Activated CD4-positive, alpha-beta T cell treated with anti-CD3 and anti-CD28 coated beads, Interleukin-2, amount 50 U/mL, for 48 hours (primary cell): Measurements from ENCODE around the gene DIO3.

Source experiments
- DNase-seq, 2 experiments: peaks; one replicate each; pipeline ENCODE4 v3.0.0-alpha.2; 2020

DIO3 gene

DNA sequence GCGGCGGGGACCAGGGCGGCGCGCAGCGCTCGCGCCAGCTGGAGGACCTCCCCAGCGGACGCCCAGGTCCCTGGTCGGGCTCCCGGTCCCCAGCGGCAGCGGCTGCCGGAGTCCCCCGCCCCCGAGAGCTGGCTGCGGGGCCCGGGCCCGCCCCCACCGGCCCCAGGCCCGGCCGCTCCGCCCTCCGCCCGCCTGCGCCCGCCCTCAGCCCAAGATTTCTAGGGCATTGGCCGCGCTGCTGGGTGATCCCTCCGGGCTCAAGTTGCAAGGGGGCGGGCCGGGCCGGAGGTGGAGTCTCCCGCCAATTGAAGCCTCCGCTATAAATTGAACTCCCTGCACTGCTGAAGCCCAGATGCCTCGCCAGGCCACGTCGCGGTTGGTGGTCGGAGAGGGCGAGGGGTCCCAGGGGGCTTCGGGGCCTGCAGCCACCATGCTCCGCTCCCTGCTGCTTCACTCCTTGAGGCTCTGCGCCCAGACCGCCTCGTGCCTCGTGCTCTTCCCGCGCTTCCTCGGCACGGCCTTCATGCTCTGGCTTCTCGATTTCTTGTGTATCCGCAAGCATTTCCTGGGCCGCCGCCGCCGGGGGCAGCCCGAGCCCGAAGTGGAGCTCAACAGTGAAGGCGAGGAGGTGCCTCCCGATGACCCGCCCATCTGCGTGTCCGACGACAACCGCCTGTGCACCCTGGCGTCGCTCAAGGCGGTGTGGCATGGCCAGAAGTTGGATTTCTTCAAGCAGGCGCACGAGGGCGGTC, at the start of gene DIO3:
Gene DIO3 (plus strand): TSS at position 351 of the 752 bp plus-strand sequence.
- DNase-seq = no peak

DNA sequence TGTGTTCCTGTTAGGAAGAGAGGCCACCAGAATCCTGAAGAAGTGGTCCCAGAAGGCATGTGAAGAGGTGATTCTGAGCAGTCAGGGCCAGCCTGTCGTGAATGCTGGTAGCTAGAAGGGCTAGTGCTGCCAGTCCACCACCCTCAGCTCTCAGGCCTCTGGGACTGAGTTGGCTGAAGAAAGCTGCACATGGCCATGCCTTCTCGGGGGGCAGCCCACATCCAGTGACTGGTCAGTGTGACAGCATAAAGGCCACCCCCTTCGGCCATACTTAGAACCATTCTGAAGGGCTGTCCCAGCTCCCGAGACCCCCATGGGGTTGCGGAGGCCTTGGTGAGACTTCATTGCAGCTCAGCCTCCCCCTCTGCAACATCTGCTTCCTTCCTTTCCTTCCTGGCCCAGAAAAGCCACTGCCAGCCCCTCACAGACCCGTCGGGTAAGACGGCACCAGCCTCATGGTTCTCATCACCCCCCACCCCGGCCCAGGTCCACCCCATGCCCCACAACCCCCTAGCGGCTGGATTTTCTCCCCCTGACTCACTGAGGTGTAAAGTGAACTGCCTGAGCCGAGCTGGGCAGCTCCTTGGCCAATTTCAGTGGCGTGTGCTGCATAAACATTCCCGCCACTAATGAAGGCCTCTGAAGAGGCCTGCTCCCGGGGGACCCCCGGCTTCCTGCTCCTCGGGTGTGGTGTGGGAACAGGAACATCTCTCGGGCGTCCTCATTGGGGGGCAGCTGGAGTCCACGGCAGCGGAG, 49.5 kb upstream of the DIO3 start:
- DNase-seq = no peak

DNA sequence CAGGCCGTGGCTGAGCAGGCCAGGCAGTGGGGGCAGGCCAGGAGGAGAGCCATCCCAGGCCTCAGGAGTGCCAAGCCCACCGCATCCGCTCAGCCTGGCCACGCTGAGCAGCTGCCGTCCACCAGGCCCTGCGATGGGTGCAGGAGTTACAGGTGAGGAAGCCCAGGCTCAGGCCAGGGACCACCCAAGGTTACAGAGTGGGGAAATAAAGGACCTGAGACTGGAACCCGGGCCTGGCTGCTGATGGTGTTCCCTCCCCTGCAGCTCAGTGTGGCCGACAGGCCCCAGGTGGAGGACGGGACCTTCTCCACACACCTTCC, 49.0 kb upstream of the DIO3 start:
- no peak for DNase-seq

DNA sequence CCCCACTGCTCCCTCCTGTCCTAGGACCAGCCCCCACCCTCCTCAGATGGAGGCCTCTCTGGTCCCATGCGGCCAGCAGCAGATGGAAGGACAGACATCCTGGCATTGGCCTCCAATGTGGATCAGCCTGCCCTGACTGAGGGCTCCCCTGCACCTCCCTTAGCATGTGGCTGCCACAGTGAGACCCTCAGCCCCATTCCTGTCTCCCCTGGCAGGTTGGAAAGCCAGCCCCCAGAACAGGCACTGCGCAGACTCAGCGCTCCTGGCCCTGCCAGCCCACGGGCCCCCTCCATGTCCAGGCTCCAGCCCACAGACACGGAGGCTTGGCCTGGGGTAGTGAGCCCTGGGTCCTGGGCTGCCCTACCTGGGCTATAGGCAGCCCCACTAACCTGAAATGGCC, 47.2 kb upstream of the DIO3 start:
- no peak for DNase-seq

DNA sequence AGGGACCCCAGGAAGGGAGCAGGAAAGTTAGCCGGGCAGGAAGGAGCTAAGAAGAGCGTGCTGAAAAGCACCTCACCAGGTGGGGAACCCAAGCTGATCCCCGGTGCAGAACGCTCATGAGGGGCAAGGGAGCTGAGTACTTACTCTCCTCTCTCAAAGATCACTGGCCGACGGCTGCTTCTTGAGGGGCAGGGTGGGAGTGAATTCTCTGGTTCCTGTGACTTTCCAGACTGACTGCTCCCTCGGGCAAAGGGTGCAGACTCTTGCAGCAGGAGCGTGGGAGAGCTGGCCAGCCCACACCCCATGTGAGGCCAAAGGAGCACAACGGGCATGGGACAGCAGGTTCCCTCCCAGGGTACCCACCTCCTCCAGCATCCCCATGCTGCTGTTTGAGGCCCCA, 44.9 kb upstream of the DIO3 start:
- no peak for DNase-seq

DNA sequence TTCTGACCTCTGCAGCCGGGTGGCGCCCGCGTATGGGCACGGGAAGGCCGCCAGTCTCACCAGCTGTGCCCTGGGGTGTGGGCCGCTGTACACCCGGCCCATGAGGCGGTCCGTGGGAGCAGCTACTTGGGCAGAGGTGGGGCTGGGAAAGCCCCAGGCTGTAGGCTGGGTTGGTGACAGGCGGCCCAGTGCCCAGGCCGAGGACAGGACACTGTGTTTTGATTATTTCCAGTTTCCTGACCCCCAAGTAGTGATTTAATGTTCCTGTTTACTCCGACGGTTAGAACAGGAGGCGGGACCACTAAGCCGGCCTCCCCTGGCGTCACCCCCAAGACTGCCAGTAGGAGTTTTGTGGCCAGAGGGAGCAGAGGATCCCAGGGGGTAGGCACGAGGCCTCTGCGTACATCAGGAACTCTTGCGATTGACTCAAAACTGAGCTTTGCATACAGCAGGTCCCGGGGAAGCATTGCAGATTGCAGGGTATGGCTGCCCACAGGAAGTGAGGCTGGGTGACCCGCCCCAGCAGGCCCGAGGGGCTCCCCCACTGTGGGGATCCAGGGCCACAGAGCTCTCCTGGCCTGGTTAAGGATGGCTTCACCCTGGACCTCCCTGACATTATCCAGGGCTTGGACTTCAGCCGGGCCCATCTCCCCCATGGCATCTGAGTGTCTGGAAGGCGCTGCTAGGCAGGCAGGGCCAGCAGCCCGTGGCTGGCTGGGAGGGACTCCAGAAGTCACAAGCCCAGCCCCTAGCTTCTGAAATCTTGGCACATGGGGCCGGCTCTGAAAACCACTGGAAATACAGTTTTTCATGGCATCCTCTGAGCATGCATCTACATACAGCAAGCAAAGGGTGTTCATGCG, 42.5 kb upstream of the DIO3 start:
- DNase-seq = no peak

DNA sequence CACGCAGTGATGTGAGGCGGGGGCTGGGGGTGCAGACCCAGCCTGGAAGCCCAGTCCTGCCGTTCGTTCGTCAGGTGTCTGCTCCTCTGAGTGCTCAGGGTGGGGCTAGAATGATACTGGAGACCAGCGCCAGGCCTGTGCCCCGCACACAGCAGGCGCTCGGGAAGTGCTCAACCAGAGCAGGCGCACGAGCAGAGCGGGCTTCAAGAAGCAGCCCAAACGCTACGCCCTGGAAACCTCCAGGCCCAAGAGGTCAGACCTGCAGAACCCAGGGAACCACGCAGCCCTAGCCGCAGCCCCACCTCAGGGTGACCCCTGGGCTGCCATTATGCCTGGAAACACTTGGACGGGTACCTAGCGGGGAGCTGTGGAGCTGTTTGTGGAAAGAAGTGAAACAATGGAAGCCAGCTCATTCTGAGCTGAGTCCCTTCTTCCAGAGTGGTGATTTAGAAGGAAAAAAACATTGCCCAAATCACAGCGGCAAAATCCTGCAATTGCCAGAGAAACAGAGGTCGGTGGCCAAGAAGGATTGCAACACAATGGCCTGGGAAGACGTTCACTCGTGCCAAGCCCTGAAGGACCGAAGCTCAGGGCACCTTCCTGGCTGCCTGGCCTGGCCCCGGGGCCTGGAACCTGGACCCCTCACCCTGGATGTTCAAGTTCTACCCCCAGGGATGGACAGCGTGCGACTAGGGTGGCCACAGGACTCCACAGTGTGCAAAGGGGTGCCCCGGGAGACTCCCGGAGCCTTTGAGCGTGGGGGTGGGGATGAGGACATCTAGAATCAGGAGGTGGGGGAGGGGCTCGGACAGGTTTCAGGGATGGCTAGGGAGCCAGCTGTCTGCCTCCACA, 40.4 kb upstream of the DIO3 start:
- DNase-seq = no peak

DNA sequence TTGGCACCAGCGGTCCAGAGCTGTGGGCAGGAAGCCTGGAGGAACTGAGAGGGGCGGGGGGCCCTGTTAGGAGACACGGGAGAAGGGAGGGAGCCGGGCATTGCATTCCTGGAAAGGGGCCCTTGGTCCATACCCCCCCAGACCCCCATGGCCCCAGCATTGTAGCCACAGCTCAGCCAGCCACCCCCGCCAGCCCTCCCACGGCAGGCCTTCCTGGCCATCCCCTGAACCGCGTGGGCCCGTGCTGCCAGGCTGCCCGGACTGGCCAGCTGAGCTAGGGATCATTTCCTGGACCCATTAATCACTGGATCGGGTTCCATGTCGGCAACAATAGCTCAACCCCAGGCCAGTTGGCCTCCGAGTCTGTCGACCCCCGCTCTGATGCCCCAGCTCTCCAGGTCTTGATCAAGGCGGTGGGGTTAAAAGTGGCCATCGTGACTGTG, 39.8 kb upstream of the DIO3 start:
- no peak for DNase-seq

DNA sequence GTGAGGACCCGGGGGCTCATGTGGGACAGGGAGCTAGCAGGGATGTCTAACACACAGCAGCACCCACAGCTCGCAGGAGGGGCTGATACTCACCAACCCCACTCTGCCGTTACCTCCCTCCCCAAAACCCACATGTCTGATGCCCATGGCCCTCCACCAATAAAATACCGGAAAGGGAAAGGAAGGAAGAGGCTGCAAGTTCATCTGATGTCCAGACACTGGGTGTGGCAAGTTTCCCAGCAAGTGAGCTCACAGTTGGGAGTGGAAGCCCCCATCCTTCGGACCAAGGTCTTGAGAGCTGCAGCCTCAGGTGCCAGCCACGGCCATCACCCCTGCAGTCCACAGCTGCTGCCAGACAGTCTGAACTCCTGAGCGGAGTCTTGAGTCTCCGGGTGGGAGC, 39.3 kb upstream of the DIO3 start:
- no peak for DNase-seq

DNA sequence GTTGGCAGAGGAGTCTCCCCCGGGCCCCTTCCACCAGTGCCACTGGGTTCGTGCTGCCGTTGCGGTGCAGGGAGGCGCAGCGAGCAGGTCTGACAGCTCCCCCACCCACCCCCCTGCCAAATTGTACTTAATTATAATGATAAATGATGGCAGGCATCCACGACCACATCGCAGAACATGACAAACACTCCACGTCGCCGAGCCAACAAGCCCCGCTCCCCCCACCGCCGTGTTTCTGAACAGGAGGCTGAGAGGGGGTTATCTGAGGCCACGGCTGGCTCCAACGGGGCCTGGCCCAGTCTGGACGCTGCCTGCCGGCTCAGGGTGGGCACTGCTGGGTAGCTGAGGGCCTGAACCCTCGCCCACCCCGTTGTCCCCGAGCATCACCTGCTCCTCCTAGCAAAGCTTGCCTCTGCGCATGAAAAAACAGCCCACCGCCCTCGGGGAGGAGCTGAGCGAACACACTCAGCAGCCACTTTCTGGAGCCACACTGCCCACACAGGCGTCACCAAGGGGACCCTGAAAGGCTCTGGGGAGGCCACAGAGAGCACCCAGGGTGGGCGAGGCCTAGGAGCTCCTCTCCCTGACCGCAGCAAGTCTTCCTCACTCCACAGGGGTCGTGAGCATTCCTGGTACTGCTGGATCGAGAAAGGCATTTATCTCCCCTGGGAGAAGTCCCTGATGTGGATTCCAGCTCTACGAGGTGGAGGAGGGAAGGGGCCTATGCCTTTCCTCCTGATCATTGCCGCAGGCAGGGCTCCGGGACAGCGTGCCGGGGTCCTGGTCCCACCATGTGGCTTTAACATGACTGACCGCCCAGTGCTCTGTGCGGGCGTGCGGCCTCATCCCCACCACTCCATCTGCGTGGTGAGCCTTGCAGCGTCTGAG, 35.4 kb upstream of the DIO3 start:
- DNase-seq = no peak

DNA sequence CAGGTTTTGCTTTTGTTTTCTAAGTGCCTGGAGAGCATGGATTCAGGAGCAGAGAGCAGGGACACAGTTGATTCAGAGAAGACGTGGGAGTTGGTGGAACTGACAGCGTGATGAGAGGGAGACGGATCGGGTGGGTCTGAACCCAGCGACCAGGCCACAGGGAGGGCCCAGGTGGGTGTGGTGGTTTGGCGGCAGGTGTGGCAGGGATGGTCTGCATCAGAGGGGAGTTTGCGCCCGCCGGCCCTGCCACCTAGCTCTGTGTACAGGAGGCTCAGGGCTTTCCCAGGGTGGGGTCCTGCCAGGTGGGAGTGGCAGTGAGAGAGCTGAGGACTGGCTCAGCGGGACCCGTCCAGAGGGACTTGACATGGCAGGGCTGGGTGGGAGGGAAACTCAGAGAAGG, 33.3 kb upstream of the DIO3 start:
- no peak for DNase-seq

DNA sequence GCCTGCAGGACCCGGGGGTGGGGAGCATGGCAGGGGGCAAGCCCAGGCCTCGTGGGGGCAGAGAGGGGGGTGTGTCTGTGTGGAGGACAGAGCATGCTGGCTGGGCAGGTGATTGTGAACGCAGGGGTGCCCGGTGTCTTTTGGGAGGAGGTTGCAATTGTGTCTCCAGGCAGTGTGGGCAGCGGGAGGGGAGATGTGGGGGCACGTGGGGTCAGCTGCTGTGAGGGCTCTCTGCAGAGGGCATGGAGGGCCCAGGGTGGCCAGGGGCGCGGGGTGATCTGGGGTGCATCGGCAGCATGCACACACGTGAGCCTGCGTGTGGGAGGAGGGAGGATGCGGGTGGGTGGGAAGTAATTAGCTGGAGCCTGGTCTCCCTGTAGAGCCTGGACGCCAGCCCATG, 32.2 kb upstream of the DIO3 start:
- DNase-seq = no peak

DNA sequence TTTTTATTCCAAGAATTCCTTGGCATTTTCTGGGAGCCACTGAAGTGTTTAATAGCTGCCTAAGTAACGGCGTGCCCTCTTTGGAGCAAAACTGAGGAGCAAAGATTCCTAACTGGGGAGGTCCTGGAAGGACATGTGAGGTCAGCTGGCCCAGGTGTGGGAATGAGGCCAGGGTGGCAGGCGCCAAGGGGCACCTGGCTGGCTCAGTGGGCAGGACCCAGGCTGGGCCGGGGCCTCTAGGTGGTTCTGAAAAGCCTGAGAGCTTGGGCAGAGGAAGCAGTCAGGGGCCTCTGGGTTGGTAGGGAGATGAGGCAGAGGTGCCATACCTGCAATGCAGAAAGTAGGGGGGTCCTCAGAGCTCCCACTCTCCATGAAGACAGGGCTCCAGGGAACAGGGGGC, 27.1 kb upstream of the DIO3 start:
- DNase-seq = no peak

DNA sequence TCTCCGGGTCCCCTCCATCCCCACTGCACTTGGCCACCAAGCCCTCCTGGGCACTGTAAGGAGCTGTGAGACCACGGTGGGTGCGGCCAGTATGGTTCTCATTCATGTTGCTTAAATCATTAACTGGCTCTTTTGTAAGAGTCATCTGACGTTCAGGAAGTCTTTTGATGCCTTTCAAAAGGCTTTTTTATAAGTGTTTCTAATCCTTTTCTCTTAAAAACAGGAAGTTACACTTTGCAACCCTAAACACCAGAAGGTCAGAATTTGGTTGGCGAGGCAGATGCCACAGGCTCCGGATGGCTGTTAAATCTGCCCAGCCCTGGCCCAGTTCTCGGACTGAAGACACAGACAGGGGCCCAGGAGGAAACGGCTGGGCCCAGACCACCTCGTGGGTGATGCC, 26.1 kb upstream of the DIO3 start:
- no peak for DNase-seq

DNA sequence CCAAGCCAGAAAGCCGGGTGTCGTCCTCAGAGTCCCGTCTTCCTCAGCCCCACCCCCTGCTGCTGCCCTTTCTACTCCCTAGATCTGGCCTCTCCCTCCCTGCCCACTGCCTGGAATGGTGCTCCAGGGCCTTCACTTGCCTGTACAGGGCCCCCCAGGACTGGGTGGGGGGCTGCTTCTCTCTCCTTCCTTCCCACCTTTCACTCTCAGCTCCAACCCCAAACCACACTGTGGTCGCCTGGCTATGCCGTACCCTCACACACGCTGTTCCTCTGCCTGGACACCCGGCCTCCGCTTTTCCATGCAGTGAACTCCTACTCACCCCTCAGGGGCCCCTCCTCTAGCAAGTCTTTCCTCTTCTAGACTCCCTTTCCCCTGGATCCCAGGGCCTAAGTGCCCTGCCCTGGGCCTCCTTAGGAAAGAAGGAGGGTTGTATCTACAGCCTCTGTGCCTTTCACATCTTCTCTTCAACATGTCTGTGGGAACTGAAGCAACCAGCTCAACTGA, 25.5 kb upstream of the DIO3 start:
- no peak for DNase-seq

DNA sequence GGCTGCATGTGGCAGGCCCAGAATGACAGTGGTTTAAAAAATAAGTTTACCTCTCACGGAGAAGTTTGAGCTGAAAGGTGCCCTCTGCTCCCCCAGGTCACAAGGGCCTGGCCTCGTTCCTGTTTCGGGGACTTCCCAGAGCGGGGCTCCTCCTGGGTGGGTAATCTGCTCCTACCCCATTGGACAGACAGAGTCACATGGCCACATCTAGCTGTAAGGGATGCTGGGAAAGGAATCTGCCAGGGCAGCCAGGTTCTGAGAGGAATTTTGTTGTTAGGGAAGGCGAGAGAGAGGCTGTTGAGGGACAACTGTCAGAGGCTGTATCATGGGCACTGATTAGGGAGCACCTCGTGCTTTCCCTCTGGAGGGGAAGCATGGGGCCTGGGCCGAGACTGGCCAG, 24.0 kb upstream of the DIO3 start:
- no peak for DNase-seq

DNA sequence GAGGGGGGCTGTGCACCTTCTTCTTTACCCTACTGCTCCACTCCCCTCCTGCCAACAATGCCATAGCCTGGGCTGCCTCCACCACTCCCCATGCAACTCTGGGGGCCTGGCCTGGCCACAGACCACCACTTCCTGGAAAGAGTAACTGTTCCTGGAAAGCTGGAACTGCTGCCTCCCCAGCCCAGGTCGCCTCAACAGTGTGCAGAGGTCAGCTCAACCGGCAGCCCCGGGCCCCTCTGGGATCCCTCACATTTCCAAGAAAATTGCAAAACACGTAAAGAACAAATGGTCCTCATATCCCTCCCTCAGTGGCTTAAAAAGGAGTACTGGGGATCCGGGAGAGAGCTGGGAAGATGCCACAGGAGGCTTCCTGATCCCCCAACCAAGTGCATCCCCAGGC, 22.4 kb upstream of the DIO3 start:
- DNase-seq = no peak

DNA sequence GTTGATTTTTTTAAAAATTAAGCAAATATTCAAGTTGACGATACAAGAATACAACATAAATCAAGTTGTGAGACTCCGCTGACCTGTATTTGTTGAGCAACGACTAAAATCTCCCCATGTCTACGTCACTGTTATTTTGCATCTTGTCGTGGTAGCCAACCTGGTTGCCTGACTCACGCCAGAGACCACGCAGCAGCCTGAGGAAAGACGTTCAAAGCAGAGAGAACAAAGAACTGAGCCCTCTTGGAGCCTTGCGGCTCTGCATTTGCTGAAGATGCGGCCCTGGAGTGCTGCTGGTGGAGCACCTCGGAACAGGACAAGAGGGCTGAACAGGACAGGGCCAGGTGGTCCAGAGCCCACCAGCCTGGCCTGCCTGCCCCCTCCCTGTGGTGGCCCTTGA, 21.4 kb upstream of the DIO3 start:
- DNase-seq = no peak

DNA sequence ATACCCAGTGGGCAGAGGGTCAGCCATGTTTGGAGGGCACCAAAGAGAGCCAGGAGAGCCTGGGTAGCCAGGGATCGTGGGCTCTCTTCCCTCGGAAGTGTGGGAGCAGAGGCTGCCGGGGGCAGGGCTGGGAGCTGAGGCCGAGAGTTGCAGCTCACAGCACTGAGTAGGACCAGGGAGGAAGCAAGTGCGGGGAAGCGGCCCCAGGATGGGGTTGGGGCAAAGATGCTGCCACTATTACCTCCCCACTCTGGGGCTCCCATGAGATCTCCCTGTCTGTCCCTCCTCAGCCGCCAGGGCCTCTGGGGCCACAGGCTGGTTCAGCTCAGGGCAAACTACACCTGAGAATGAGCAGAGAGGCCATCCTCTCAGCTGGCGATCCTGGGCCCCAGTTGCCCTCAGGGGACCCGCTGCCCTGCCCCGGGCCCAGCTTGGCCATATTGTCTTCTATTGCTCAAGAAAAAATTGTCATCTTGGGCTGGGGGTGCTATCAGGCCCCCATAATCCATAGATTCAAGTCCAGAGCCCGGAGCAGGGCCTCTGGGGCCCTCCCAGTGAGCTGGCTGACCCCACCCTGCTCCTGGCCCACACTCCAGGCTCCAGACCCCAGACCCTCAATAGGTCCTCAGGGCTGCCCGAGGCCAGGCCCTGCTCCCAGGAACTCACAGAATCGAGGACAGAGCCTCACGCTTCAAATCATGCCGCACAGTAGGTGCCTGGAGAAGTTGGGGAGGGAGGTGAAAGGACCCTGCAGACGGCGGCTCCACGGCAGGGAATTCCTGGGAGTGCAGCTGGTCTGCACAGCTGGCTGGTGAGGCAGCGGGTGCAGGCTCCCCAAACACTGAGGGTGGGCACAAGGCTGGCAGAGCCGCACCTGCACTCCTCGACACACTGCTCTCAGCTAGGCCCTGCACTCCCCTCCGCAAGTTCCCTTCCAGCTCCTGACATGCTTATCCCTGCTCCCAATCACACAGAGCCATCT, 20.5 kb upstream of the DIO3 start:
- DNase-seq = no peak

DNA sequence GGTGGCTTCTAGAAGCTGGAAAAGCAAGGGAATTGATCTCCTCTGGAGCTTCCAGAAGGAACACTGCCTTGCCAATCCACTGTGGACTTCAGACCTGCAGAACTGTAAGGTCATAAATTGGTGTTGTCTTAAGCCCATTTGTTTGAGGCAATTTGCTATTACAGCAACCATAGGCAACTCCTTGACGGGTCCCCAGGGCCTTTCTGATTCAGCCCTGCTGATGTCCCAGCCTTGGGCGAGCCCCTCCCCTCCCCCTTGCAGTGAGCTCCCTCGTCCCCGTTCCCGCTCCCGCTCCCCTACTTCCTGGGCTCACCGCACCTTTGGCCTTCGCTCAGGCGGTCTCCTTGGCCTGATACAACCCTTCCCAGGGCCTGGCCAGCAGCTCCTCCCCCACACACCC, 18.9 kb upstream of the DIO3 start:
- no peak for DNase-seq
